Gastrocnemius medialis (tissue), 4 donors: ENCODE data around the gene NLRC3.

Source experiments
- POLR2A ChIP-seq, 2 donors: fragments of 450-650 bp; IDR thresholded peaks; one replicate each; pipeline ENCODE4 v1.6.1; 2017; ENCODE audit warnings: antibody characterized with exemption in 2 of 2, mild to moderate bottlenecking in 2 of 2, moderate library complexity in 2 of 2
- TF ChIP-seq, protein P1 (sequence below), 5 experiments: fragments of 450-650 bp in 3 of 5; fragments of 200-600 bp in 2 of 5; sonication (generic) in 2 of 5; IDR thresholded peaks in 4 of 5; conservative IDR thresholded peaks in 1 of 5; 1 replicate in 4 of 5; 2 replicates in 1 of 5; pipeline ENCODE4 v1.5.1; 2016 to 2019; ENCODE audit warnings: antibody characterized with exemption in 5 of 5, mild to moderate bottlenecking in 3 of 5, moderate library complexity in 3 of 5

DNA sequence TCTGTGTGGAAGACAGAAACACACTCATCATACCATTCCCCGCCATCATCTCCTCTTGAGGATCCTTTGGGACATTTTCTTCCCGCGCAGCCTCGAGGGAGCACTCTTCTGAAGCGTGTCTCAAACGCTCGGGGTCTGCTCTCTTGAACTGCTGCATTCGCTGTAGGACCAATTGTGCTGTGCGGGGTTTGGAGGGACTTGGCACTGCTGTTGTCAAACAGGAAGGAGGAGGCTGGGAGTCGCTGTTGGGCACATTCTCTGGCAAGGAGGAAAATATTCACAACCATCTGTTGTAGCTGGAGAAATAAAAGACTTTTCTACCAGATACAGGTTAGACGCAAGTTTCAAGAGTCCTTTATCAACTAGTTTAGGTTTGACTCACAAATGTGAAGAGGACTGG, 29.2 kb upstream of the NLRC3 start:
- TF ChIP-seq, protein P1, sequence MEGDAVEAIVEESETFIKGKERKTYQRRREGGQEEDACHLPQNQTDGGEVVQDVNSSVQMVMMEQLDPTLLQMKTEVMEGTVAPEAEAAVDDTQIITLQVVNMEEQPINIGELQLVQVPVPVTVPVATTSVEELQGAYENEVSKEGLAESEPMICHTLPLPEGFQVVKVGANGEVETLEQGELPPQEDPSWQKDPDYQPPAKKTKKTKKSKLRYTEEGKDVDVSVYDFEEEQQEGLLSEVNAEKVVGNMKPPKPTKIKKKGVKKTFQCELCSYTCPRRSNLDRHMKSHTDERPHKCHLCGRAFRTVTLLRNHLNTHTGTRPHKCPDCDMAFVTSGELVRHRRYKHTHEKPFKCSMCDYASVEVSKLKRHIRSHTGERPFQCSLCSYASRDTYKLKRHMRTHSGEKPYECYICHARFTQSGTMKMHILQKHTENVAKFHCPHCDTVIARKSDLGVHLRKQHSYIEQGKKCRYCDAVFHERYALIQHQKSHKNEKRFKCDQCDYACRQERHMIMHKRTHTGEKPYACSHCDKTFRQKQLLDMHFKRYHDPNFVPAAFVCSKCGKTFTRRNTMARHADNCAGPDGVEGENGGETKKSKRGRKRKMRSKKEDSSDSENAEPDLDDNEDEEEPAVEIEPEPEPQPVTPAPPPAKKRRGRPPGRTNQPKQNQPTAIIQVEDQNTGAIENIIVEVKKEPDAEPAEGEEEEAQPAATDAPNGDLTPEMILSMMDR (IDR thresholded peaks at IDR 0.05 in 4 of 5, conservative IDR thresholded peaks at IDR 0.05 in 1 of 5), result no peak
- TF ChIP-seq POLR2A (IDR thresholded peaks at IDR 0.05), result no peak
